Activated T-helper 17 cell treated with anti-CD3 and anti-CD28 coated beads, Interleukin-2, amount 50 U/mL, for 72 hours (primary cell): ENCODE measurements around the gene DNAJC18. TPM values are rescaled to one million over a fixed set of nuclear protein-coding genes. Genes with fewer than 3 reads are reported as not detected.

Source experiments
- ATAC-seq: fragments of 150-1000 bp; cut with Tn5 transposase; replicated peaks from 2 replicates; pipeline ENCODE4 v1.10.0; 2021; ENCODE audit warnings: mild to moderate bottlenecking, moderate library complexity
- H3K27ac Mint-ChIP-seq: one replicate; pipeline ENCODE4 v1.8.0; 2022; ENCODE audit warnings: mixed read lengths
- H3K27me3 Mint-ChIP-seq: one replicate; pipeline ENCODE4 v1.8.0; 2022; ENCODE audit warnings: mixed read lengths
- H3K36me3 Mint-ChIP-seq: one replicate; pipeline ENCODE4 v1.8.0; 2022; ENCODE audit warnings: low read depth, mild to moderate bottlenecking, mixed read lengths
- H3K4me1 Mint-ChIP-seq: one replicate; pipeline ENCODE4 v1.8.0; 2022; ENCODE audit warnings: mixed read lengths
- H3K4me3 Mint-ChIP-seq: one replicate; pipeline ENCODE4 v1.8.0; 2022; ENCODE audit warnings: mild to moderate bottlenecking, mixed read lengths
- H3K9me3 Mint-ChIP-seq: one replicate; pipeline ENCODE4 v1.8.0; 2022; ENCODE audit warnings: mixed read lengths
- total RNA-seq, 2 donors: library from RNA; stranded (reverse); gene quantifications; one replicate each; pipeline ENCODE4 v1.2.3, GENCODE V29; 2022

DNAJC18 gene
- total RNA-seq, 2 donors from 2014 or later = 23.4 to 41.5 TPM

GRCh38 chr5:139377226-139377625 lies 62.1 kb downstream of the DNAJC18 start:
- Mint-ChIP-seq H3K27me3 (no peaks in the 10 kb centered on the region), H3K4me1 (peaks cover 1% of the 10 kb centered on the region), H3K36me3 (peaks cover 18% of the 10 kb centered on the region), H3K27ac (peak overlapping the region; percentile 59), H3K9me3 (no peaks in the 10 kb centered on the region), H3K4me3 (no peak overlapping the region)
- peak; percentile 19 for ATAC-seq

- no peaks in the 10 kb centered on the region for H3K27me3 Mint-ChIP-seq
- no peak overlapping the region for H3K27ac Mint-ChIP-seq
- no peak for ATAC-seq
- H3K4me1 Mint-ChIP-seq = peaks cover 8% of the 10 kb centered on the region
- no peaks in the 10 kb centered on the region for H3K9me3 Mint-ChIP-seq
- H3K36me3 Mint-ChIP-seq = peaks cover 26% of the 10 kb centered on the region
- no peak overlapping the region for H3K4me3 Mint-ChIP-seq
Measured at GRCh38 chr5:139376364-139376763, 63.0 kb downstream of the DNAJC18 start.

- Mint-ChIP-seq H3K27me3 (no peaks in the 10 kb centered on the region), H3K9me3 (no peaks in the 10 kb centered on the region), H3K4me3 (no peak overlapping the region), H3K4me1 (peaks cover 12% of the 10 kb centered on the region), H3K36me3 (peaks cover 37% of the 10 kb centered on the region), H3K27ac (no peak overlapping the region)
- peak; percentile 6 for ATAC-seq
Measured at GRCh38 chr5:139374909-139375308, 64.4 kb downstream of the DNAJC18 start.

GRCh38 chr5:139371482-139372435 lies 67.6 kb downstream of the DNAJC18 start:
- H3K4me3 Mint-ChIP-seq = peak overlapping the region; percentile 30
- ATAC-seq = peak; percentile 73
- H3K27me3 Mint-ChIP-seq = no peaks in the 10 kb centered on the region
- H3K4me1 Mint-ChIP-seq = peaks cover 12% of the 10 kb centered on the region
- H3K9me3 Mint-ChIP-seq = no peaks in the 10 kb centered on the region
- peak overlapping the region; percentile 69 for H3K27ac Mint-ChIP-seq
- peaks cover 66% of the 10 kb centered on the region for H3K36me3 Mint-ChIP-seq

GRCh38 chr5:139369181-139369580 lies 70.1 kb downstream of the DNAJC18 start:
- Mint-ChIP-seq H3K36me3 (peaks cover 92% of the 10 kb centered on the region), H3K27me3 (no peaks in the 10 kb centered on the region), H3K4me1 (peaks cover 12% of the 10 kb centered on the region), H3K27ac (no peak overlapping the region), H3K9me3 (no peaks in the 10 kb centered on the region), H3K4me3 (no peak overlapping the region)
- ATAC-seq = no peak

GRCh38 chr5:139368613-139369012 lies 70.7 kb downstream of the DNAJC18 start:
- H3K4me3 Mint-ChIP-seq = no peak overlapping the region
- ATAC-seq = no peak
- no peak overlapping the region for H3K27ac Mint-ChIP-seq
- H3K27me3 Mint-ChIP-seq = no peaks in the 10 kb centered on the region
- H3K4me1 Mint-ChIP-seq = peaks cover 12% of the 10 kb centered on the region
- no peaks in the 10 kb centered on the region for H3K9me3 Mint-ChIP-seq
- H3K36me3 Mint-ChIP-seq = peaks cover 92% of the 10 kb centered on the region

GRCh38 chr5:139364466-139364865 lies 74.9 kb downstream of the DNAJC18 start:
- peak overlapping the region; percentile 63 for H3K27ac Mint-ChIP-seq
- no peak for ATAC-seq
- no peaks in the 10 kb centered on the region for H3K27me3 Mint-ChIP-seq
- H3K36me3 Mint-ChIP-seq = peaks cover 90% of the 10 kb centered on the region
- H3K4me3 Mint-ChIP-seq = no peak overlapping the region
- no peaks in the 10 kb centered on the region for H3K9me3 Mint-ChIP-seq
- no peaks in the 10 kb centered on the region for H3K4me1 Mint-ChIP-seq

GRCh38 chr5:139363937-139364336 lies 75.4 kb downstream of the DNAJC18 start:
- ATAC-seq = no peak
- Mint-ChIP-seq H3K36me3 (peaks cover 89% of the 10 kb centered on the region), H3K27ac (peak overlapping the region; percentile 63), H3K4me1 (no peaks in the 10 kb centered on the region), H3K4me3 (no peak overlapping the region), H3K9me3 (no peaks in the 10 kb centered on the region), H3K27me3 (no peaks in the 10 kb centered on the region)

GRCh38 chr5:139361835-139362429 lies 77.4 kb downstream of the DNAJC18 start:
- Mint-ChIP-seq H3K4me3 (no peak overlapping the region), H3K4me1 (peaks cover 13% of the 10 kb centered on the region), H3K27me3 (no peaks in the 10 kb centered on the region), H3K9me3 (no peaks in the 10 kb centered on the region), H3K36me3 (peaks cover 88% of the 10 kb centered on the region), H3K27ac (peak overlapping the region; percentile 33)
- ATAC-seq = peak; percentile 26

GRCh38 chr5:139360384-139360783 lies 78.9 kb downstream of the DNAJC18 start:
- Mint-ChIP-seq H3K36me3 (peaks cover 88% of the 10 kb centered on the region), H3K27ac (no peak overlapping the region)
- ATAC-seq = no peak

More at GRCh38 chr5:139360384-139360783, 78.9 kb downstream of the DNAJC18 start:
- H3K4me1 Mint-ChIP-seq = peaks cover 13% of the 10 kb centered on the region
- H3K4me3 Mint-ChIP-seq = no peak overlapping the region
- H3K27me3 Mint-ChIP-seq = no peaks in the 10 kb centered on the region
- H3K9me3 Mint-ChIP-seq = no peaks in the 10 kb centered on the region

Other genes starting within 250 kb of the DNAJC18 start
- 10 to 100 TPM; 24.4 to 27.0 TPM for gene SIL1, start 241.2 kb downstream of the DNAJC18 start, total RNA-seq
- gene MATR3, start 145.8 kb downstream of the DNAJC18 start, total RNA-seq = 100 to 1,000 TPM; 184 to 204 TPM
- gene PAIP2, start 97.7 kb downstream of the DNAJC18 start, total RNA-seq = 100 to 1,000 TPM; 102 to 157 TPM
- 1 to 10 TPM in 1 of 2 donors, under 1 TPM in 1; 0.95 to 1.6 TPM for gene SLC23A1, start 56.2 kb downstream of the DNAJC18 start, total RNA-seq
- gene MZB1, start 49.6 kb downstream of the DNAJC18 start, total RNA-seq = 10 to 100 TPM; 39.9 to 55.2 TPM
- gene PROB1, start 44.4 kb downstream of the DNAJC18 start, total RNA-seq = 1 to 10 TPM; 4.7 to 6.4 TPM
- gene SPATA24, start 35.4 kb downstream of the DNAJC18 start, total RNA-seq = 1 to 10 TPM; 5.6 to 9.2 TPM
- 1 to 10 TPM; 3.3 to 4.1 TPM for gene ECSCR, start 23.2 kb upstream of the DNAJC18 start, total RNA-seq
- gene SMIM33, start 31.5 kb upstream of the DNAJC18 start, total RNA-seq = under 1 TPM; 0.54 to 0.90 TPM
- gene STING1, start 43.2 kb upstream of the DNAJC18 start, total RNA-seq = 100 to 1,000 TPM; 360 to 423 TPM
- 100 to 1,000 TPM; 200 to 270 TPM for gene UBE2D2, start 121.8 kb upstream of the DNAJC18 start, total RNA-seq
- 1 to 10 TPM in 1 of 2 donors, under 1 TPM in 1; 0.89 to 2.7 TPM for gene CXXC5, start 208.8 kb upstream of the DNAJC18 start, total RNA-seq